T-helper 1 cell treated with Interleukin-12 subunit alpha and Interleukin-12 subunit beta and Interleukin-4 antibody, amounts not matched to agents 30 ng/mL and 1 ng/mL, for 36 hours (primary cell): ENCODE measurements around the gene GRIN3B. TPM values are rescaled to one million over a fixed set of nuclear protein-coding genes. Genes with fewer than 3 reads are reported as not detected.

Source experiments
- intact Hi-C: fragments of 100-400 bp; cut with micrococcal nuclease; formaldehyde crosslinking; loops from one replicate; pipeline ENCODE4 v1.15.1; 2024
- total RNA-seq: library from RNA; stranded (reverse); gene quantifications from 2 replicates; pipeline ENCODE4 v1.2.3, GENCODE V29; 2022

GRIN3B gene
- total RNA-seq, 1 donor from 2014 or later: not detected

DNA sequence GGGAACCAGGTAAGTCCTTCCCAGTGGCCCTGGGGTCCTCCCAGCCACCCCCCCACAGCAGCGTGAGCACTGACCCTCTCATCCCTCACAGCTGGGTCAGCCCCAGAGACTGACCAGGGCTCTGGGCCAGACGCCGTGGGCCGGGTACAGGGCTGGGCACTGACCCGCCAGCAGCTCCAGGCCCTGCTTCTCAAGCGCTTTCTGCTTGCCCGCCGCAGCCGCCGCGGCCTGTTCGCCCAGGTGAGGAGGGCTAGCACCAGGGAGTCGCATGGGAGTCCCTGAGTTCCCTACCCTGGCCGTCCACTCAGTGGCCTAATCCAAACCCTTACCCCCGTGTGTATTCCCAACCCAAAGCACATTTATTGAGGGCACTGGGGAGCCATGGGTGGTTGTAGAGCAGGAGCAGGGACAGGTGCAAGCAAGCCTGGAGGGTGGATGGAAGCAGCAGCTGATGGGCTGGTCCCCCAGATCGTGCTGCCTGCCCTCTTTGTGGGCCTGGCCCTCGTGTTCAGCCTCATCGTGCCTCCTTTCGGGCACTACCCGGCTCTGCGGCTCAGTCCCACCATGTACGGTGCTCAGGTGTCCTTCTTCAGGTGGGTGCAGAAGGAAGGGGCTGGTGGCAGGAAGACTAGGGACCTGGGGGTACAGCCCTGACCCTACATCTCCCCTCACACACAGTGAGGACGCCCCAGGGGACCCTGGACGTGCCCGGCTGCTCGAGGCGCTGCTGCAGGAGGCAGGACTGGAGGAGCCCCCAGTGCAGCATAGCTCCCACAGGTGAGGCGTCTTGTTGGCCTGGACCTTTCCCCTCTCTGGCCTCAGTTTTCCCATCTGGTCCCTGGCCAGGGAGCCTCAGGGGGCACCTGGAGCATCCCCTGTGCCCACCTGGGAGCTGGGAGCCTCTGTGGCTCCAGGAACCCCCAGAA is 54.1 kb downstream of the GRIN3B start:
- intact Hi-C loops: no loop called here

- intact Hi-C loops: no loop called here
Measured at GRCh38 chr19:1055028-1055425, 54.8 kb downstream of the GRIN3B start.

DNA sequence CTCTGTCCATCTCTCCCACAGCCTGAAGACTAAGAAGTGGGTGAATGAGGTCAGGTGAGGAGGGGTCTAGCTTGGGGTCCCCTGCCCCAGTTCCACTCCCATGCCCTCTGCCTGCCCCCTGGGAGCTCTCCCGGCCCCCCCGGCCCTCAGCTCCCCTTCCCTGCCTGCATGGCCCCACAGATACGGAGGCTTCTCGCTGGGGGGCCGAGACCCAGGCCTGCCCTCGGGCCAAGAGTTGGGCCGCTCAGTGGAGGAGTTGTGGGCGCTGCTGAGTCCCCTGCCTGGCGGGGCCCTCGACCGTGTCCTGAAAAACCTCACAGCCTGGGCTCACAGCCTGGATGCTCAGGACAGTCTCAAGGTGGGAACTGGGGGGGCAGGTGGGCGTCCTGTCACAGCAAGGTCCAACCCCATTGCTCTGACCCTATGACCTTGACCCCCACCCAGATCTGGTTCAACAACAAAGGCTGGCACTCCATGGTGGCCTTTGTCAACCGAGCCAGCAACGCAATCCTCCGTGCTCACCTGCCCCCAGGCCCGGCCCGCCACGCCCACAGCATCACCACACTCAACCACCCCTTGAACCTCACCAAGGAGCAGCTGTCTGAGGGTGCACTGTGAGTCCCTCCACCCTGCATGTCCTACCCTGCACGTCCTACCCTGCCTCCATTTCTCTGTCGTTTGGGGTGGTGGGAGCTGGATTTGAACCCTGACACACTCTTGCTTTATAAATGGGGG is 55.8 kb downstream of the GRIN3B start:
- intact Hi-C loops: no loop called here

- intact Hi-C loops: no loop called here
Measured at GRCh38 chr19:1057176-1057855, 57.1 kb downstream of the GRIN3B start.

DNA sequence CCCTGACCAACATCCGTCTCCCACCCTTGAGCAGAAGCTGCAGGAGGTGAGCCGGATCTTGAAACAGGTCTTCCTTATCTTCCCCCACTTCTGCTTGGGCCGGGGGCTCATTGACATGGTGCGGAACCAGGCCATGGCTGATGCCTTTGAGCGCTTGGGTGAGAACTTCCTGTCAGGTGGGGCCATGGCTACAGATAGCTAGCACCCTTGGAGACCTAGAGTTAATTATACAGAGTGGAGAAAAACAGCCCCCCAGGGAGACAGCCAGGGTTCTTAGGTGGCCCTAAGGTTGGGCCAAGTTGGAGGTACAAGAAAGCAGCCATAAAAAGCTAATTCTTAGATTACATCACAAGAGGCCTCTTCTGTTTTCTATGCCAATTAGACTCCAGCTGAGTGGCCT is 57.9 kb downstream of the GRIN3B start:
- intact Hi-C loops: no loop called here

Other genes starting within 250 kb of the GRIN3B start
- gene MISP, start 249.3 kb upstream of the GRIN3B start, total RNA-seq: not detected in 2 replicates
- 550 and 562 TPM in 2 replicates for gene PTBP1, start 203.0 kb upstream of the GRIN3B start, total RNA-seq
- gene PLPPR3, start 178.5 kb upstream of the GRIN3B start, total RNA-seq: not detected in 2 replicates
- not detected in 2 replicates for gene AZU1, start 172.6 kb upstream of the GRIN3B start, total RNA-seq
- not detected in 2 replicates for gene PRTN3, start 159.4 kb upstream of the GRIN3B start, total RNA-seq
- not detected in 2 replicates for gene ELANE, start 148.1 kb upstream of the GRIN3B start, total RNA-seq
- gene CFD, start 140.8 kb upstream of the GRIN3B start, total RNA-seq: 1.0 and 1.2 TPM in 2 replicates
- 64.3 and 74.3 TPM in 2 replicates for gene MED16, start 107.2 kb upstream of the GRIN3B start, total RNA-seq
- not detected in 2 replicates for gene RNU6-9, start 106.9 kb upstream of the GRIN3B start, total RNA-seq
- 122 and 138 TPM in 2 replicates for gene R3HDM4, start 87.2 kb upstream of the GRIN3B start, total RNA-seq
- 1.1 and 2.2 TPM in 2 replicates for gene KISS1R, start 83.1 kb upstream of the GRIN3B start, total RNA-seq
- 27.3 and 28.9 TPM in 2 replicates for gene ARID3A, start 74.4 kb upstream of the GRIN3B start, total RNA-seq
- gene WDR18, start 16.1 kb upstream of the GRIN3B start, total RNA-seq: 54.8 and 57.5 TPM in 2 replicates
- gene TMEM259, start 20.7 kb downstream of the GRIN3B start, total RNA-seq: 181 and 185 TPM in 2 replicates
- gene RNU6-2, start 21.1 kb downstream of the GRIN3B start, total RNA-seq: not detected in 2 replicates
- gene CNN2, start 26.2 kb downstream of the GRIN3B start, total RNA-seq: 436 and 459 TPM in 2 replicates
- 63.6 and 71.7 TPM in 2 replicates for gene ABCA7, start 39.7 kb downstream of the GRIN3B start, total RNA-seq
- gene ARHGAP45, start 66.7 kb downstream of the GRIN3B start, total RNA-seq: 471 and 479 TPM in 2 replicates
- 155 and 170 TPM in 2 replicates for gene POLR2E, start 95.0 kb downstream of the GRIN3B start, total RNA-seq
- gene GPX4, start 103.6 kb downstream of the GRIN3B start, total RNA-seq: 131 and 142 TPM in 2 replicates
- 164 and 179 TPM in 2 replicates for gene SBNO2, start 173.8 kb downstream of the GRIN3B start, total RNA-seq
- 68.7 and 77.1 TPM in 2 replicates for gene STK11, start 205.4 kb downstream of the GRIN3B start, total RNA-seq
- gene CBARP, start 237.6 kb downstream of the GRIN3B start, total RNA-seq: 0.10 TPM in 1 of 2 replicates, not detected in the other
- gene ATP5F1D, start 241.3 kb downstream of the GRIN3B start, total RNA-seq: 161 and 183 TPM in 2 replicates
- 106 and 107 TPM in 2 replicates for gene MIDN, start 248.2 kb downstream of the GRIN3B start, total RNA-seq